ENCODE data around the gene CCDC57. TPM values are rescaled to one million over a fixed set of nuclear protein-coding genes. Genes with fewer than 3 reads are reported as not detected.
A peak's percentile ranks its signal among the peaks of the same experiment; 100 is the strongest.

Gene CCDC57
- total and polyA plus RNA-seq, 9 of the 15 experiments (the other 6 are each of a cell fraction or from before 2014, with no cell fraction given) = 0.83 to 36.2 (median 13.6) TPM

DNA sequence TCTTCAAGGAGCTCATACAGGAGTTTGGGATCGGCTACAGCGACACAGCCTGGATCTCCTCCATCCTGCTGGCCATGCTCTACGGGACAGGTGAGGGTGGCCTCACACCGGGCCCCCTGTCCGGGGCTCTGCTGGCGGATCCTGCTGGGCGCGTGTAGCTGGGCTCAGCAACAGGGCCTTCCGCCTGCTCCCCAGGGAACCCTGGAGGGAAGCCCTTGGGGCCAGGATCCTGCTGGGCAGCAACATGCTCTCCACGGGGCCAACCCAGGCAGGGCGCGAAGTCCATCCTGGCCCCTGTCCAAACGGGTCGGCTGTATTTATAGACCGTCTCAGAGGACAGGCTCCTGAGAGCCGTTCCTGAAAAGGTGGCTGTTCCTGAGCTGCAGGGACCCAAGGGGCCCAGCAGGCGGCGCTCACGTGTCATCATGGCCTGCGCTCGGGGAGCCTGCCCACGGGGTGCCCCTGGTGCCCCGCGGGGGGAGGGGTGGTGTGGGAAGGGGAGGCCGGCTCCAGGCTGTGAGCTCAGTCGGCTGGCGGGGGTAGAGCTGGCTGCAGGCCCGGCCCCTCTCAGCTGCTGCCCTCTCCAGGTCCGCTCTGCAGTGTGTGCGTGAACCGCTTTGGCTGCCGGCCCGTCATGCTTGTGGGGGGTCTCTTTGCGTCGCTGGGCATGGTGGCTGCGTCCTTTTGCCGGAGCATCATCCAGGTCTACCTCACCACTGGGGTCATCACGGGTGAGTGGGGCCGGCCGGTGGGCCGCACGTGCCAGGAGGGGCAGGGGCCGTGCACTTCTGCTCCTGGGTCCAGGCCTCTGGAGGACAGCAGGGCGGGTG is 23.7 kb upstream of the CCDC57 start (continued):
- TF ChIP-seq SUPT5H (IDR thresholded peaks at IDR 0.05) = 0 out of 2 replicates have a peak, but pooled peaks have one; percentile 26
- no peak for TF ChIP-seq HNRNPUL1 (IDR thresholded peaks at IDR 0.05; ENCODE audit: low read length)
- TF ChIP-seq ZNF407 (IDR thresholded peaks at IDR 0.05; ENCODE audit: low read depth) = no peak
- peak; percentile 97 for TF ChIP-seq KAT7 (CRISPR knock-in tag; IDR thresholded peaks at IDR 0.05; ENCODE audit: borderline replicate concordance)
- peak; percentile 15; the same call in 1 of the 2 replicates for TF ChIP-seq DPF2 (IDR thresholded peaks at IDR 0.05)
- TF ChIP-seq CAMTA2 (CRISPR knock-in tag; conservative IDR thresholded peaks at IDR 0.05) = no peak
- no peak for TF ChIP-seq ZNF282 (CRISPR knock-in tag; IDR thresholded peaks at IDR 0.05)
- TF ChIP-seq, protein P1, sequence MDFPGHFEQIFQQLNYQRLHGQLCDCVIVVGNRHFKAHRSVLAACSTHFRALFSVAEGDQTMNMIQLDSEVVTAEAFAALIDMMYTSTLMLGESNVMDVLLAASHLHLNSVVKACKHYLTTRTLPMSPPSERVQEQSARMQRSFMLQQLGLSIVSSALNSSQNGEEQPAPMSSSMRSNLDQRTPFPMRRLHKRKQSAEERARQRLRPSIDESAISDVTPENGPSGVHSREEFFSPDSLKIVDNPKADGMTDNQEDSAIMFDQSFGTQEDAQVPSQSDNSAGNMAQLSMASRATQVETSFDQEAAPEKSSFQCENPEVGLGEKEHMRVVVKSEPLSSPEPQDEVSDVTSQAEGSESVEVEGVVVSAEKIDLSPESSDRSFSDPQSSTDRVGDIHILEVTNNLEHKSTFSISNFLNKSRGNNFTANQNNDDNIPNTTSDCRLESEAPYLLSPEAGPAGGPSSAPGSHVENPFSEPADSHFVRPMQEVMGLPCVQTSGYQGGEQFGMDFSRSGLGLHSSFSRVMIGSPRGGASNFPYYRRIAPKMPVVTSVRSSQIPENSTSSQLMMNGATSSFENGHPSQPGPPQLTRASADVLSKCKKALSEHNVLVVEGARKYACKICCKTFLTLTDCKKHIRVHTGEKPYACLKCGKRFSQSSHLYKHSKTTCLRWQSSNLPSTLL (IDR thresholded peaks at IDR 0.05) = no peak
- TF ChIP-seq SP1 (CRISPR knock-in tag; IDR thresholded peaks at IDR 0.05) = peak; percentile 67
- peak; percentile 14 for TF ChIP-seq HNRNPLL (IDR thresholded peaks at IDR 0.05; ENCODE audit: low read depth, low read length, poor library complexity, severe bottlenecking)
- no peak for TF ChIP-seq TRIM28 (IDR thresholded peaks at IDR 0.05)
- TF ChIP-seq CBFA2T2 (conservative IDR thresholded peaks at IDR 0.05) = no peak
- no peak for TF ChIP-seq ZNF668 (CRISPR knock-in tag; IDR thresholded peaks at IDR 0.05)
- TF ChIP-seq EGR1 (conservative IDR thresholded peaks at IDR 0.05) = 0 out of 2 replicates have a peak, but pooled peaks have one; percentile 25
- peak; percentile 28; the same call in 1 of the 2 replicates for TF ChIP-seq SAFB (IDR thresholded peaks at IDR 0.05; ENCODE audit: borderline replicate concordance, low read depth, low read length)
- peak; percentile 45; the same call in 1 of the 2 replicates for TF ChIP-seq TFAP4 (CRISPR knock-in tag; IDR thresholded peaks at IDR 0.05; ENCODE audit: borderline replicate concordance)
- TF ChIP-seq CBX2 (IDR thresholded peaks at IDR 0.05; ENCODE audit: insufficient read depth, low read length, poor library complexity, severe bottlenecking) = no peak
- no peak for TF ChIP-seq ZNF174 (CRISPR knock-in tag; IDR thresholded peaks at IDR 0.05)
